ENCODE data around the gene ZSCAN5B. TPM values are rescaled to one million over a fixed set of nuclear protein-coding genes. Genes with fewer than 3 reads are reported as not detected.

ZSCAN5B gene
- total and polyA plus RNA-seq, 2 of the 8 experiments (the other 6 are each of a cell fraction or from before 2014, with no cell fraction given) = not detected

DNA sequence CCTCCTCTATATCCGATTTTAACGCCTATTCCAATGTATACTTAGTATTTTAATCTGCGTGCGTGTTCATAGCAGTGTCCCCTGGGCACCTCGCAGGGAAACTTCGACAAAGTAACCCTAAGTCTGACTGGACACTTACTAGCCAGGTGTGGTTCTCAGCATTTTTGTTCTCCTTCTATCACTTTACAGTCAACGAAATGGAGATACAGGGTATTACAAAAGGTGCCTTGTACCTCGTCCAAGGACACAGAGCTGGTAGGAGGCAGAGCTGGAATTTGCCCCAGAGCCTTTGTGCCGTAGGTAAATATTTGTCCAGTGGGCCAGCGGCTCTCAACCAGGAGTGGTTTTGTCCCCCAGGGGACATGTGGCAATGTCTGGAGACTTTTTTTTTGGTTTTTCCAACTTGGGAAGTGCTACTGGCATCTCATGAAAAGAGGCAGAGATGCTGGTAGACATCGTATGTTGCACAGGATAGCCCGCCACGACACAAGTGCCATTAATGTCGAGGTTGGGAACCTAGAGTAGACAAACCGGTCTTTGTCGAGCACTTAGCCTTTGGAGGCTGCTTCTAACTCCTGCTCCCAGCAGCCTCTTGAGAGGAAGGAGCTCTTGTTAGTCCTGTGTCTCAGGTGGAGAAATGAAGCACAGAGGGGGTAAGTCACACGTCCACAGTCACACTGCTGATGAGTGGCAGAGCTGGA is 55.3 kb downstream of the ZSCAN5B start:
- TF ChIP-seq CBX8 (IDR thresholded peaks at IDR 0.05; ENCODE audit: borderline replicate concordance, low read depth, low read length) (no peak), GTF2F1 (IDR thresholded peaks at IDR 0.05; ENCODE audit: borderline replicate concordance, low read depth, low read length) (no peak)
- H4K8ac ChIP-seq (ENCODE audit: extremely low read depth, insufficient read depth, low read length) = no peak overlapping the region
- H2BK5ac ChIP-seq (ENCODE audit: low read depth, low read length) = peak overlapping the region; percentile 48
- H4K20me1 ChIP-seq (replicated peaks in 1 of 2; ENCODE audit: control insufficient read depth in 1 of 2, insufficient read depth in 2 of 2, low read length in 2 of 2) = peaks cover 0 to 12% of the 10 kb centered on the region in 2 experiments
- H3K9ac ChIP-seq (replicated peaks in 1 of 4; ENCODE audit: extremely low read depth in 1 of 4, low read depth in 3 of 4, low read length in 3 of 4) = peak overlapping the region in 2 of 4 experiments; percentile 60 to 79; a peak in 3 of 7 replicates
- H3K14ac ChIP-seq (ENCODE audit: insufficient read length) = no peak overlapping the region
- no peak for FAIRE-seq
- no peak overlapping the region for H3K23ac ChIP-seq (ENCODE audit: insufficient read length)
- H3K79me2 ChIP-seq (ENCODE audit: control insufficient read depth in 1 of 2, insufficient read depth in 2 of 2, low read length in 2 of 2) = peaks cover 0 to 30% of the 10 kb centered on the region in 2 experiments; a peak in 2 of 4 replicates
- H3K79me1 ChIP-seq (ENCODE audit: low read depth, low read length) = peaks cover 10% of the 10 kb centered on the region
- H2BK20ac ChIP-seq (ENCODE audit: low read length) = no peak overlapping the region
- peak overlapping the region; percentile 13 for H3K4ac ChIP-seq (replicated peaks; ENCODE audit: insufficient read length, low read depth, low read length)
- peak overlapping the region; percentile 70 to 78 (median 70) for H3K4me3 ChIP-seq (ENCODE audit: extremely low read depth in 1 of 4, insufficient read depth in 2 of 4, low read depth in 3 of 4, low read length in 4 of 4)
- DNase-seq (ENCODE audit: low read depth in 1 of 2, low spot score in 2 of 2) = no peak
- H2AFZ ChIP-seq (ENCODE audit: low read length) = no peak overlapping the region
- H3K4me2 ChIP-seq (ENCODE audit: insufficient read depth in 1 of 2, low read depth in 2 of 2, low read length in 2 of 2) = peak overlapping the region; percentile 73 to 93
- H2BK12ac ChIP-seq (ENCODE audit: low read depth, low read length) = 0 out of 2 replicates have a peak overlapping the region, but pooled peaks have one; percentile 4
- peak overlapping the region; percentile 26; the same call in 1 of the 2 replicates for H3K18ac ChIP-seq (ENCODE audit: extremely low read depth, low read length)
- peaks cover 2 to 10% (median 5%) of the 10 kb centered on the region in 4 experiments; a peak in 5 of 7 replicates for H3K4me1 ChIP-seq (replicated peaks in 1 of 4; ENCODE audit: control insufficient read depth in 3 of 4, insufficient read depth in 4 of 4, low read length in 3 of 4)
- H3K27ac ChIP-seq (ENCODE audit: low read depth, low read length) = 0 out of 2 replicates have a peak overlapping the region, but pooled peaks have one; percentile 52
- no peak overlapping the region for H2BK120ac ChIP-seq (replicated peaks; ENCODE audit: low read depth, low read length)
- POLR2A ChIA-PET (ENCODE audit: partially characterized antibody) = interaction anchor here (0.7 to 5.2 kb wide), 12 partner anchors 12 to 495 kb away, joined by 3 to 21 read pairs (median 3); partner anchors contain the start of gene ZNF787
- WGBS, 2 experiments (ENCODE audit: extremely low coverage in 1 of 2, insufficient coverage in 1 of 2, insufficient read length in 1 of 2, insufficient replicate concordance in 2 of 2, low coverage in 1 of 2, low lambda C conversion rate in 2 of 2, missing lambda C conversion rate in 1 of 2) = 83% methylated on average over 17 of the region's 17 CpGs; no CpG with 5 or more reads in 1 of the 2 experiments
- H4K5ac ChIP-seq (ENCODE audit: insufficient read length, low read depth, low read length) = no peak overlapping the region
- no peaks in the 10 kb centered on the region for H3K9me3 ChIP-seq (ENCODE audit: insufficient read depth in 2 of 2, low read depth in 1 of 2, low read length in 1 of 2)
- CTCF ChIA-PET (ENCODE audit: partially characterized antibody) = interaction anchor here (0.5 to 6.5 kb wide), 9 partner anchors 12 to 80 kb away, joined by 3 to 47 read pairs (median 3); no protein-coding TSS in a partner anchor
- peaks cover 0 to 6% (median 0%) of the 10 kb centered on the region in 4 experiments; a peak in 3 of 8 replicates for H3K36me3 ChIP-seq (ENCODE audit: control insufficient read depth in 2 of 4, insufficient read depth in 4 of 4, low read length in 3 of 4)
- no peak overlapping the region for H4K91ac ChIP-seq (replicated peaks; ENCODE audit: insufficient read length, low read length)
- H3K56ac ChIP-seq (replicated peaks; ENCODE audit: insufficient read length, low read depth, low read length) = no peak overlapping the region
- H2AK5ac ChIP-seq (ENCODE audit: low read depth, low read length) = no peak overlapping the region
- H3K23me2 ChIP-seq (ENCODE audit: low read depth, low read length) = peaks cover 10% of the 10 kb centered on the region; the same call in 1 of the 2 replicates
- no peaks in the 10 kb centered on the region for H3K27me3 ChIP-seq (replicated peaks in 1 of 4; ENCODE audit: control insufficient read depth in 3 of 4, extremely low read depth in 1 of 4, insufficient read depth in 3 of 4, low read length in 3 of 4)
- H2BK15ac ChIP-seq (ENCODE audit: low read length) = 0 out of 2 replicates have a peak overlapping the region, but pooled peaks have one; percentile 18

Measured in H1 (cell line).